KOPT-K1 (cell line): ENCODE results near the gene ATM.
"Not testable (repeated sequence)": the region's sequence is repeated elsewhere in the genome, so short reads cannot be mapped to it uniquely, and the experiment has no call there.

Source experiments
- H3K27ac ChIP-seq: fragments of 200-600 bp; sonication (generic); 2 replicates; pipeline ENCODE4 v1.5.1; 2016; ENCODE audit warnings: antibody characterized with exemption, mild to moderate bottlenecking, low read depth, low read length; ENCODE audit not compliant: poor library complexity, severe bottlenecking
- H3K36me3 ChIP-seq: fragments of 200-600 bp; sonication (generic); 2 replicates; pipeline ENCODE4 v1.5.1; 2017; ENCODE audit warnings: antibody characterized with exemption, mild to moderate bottlenecking, low read length, moderate library complexity; ENCODE audit not compliant: insufficient read depth
- H3K9me3 ChIP-seq: fragments of 200-600 bp; sonication (generic); 2 replicates; pipeline ENCODE4 v1.5.1; 2017; ENCODE audit warnings: antibody characterized with exemption, low read length, mild to moderate bottlenecking; ENCODE audit not compliant: insufficient read depth, poor library complexity, severe bottlenecking

Gene ATM

GRCh38 chr11:108417551-108417950 is 194.7 kb downstream of the ATM start:
- not testable (repeated sequence) for H3K36me3 ChIP-seq, H3K27ac ChIP-seq
- H3K9me3 ChIP-seq = peaks cover 13% of the 10 kb centered on the region
